PC-3 (cell line): ENCODE results near the gene GYG1. TPM values are rescaled to one million over a fixed set of nuclear protein-coding genes. Genes with fewer than 3 reads are reported as not detected.

Experiments
- ATAC-seq: fragments of 200-7000 bp; cut with Tn5 transposase; 2 replicates; pipeline ENCODE4 v1.9.1; 2020; ENCODE audit warnings: mild to moderate bottlenecking, moderate library complexity
- BruUV-seq: library from RNA; stranded (reverse); fragments of 400-500 nt; replicated peaks from 2 replicates; lab custom pipeline; 2021; lab: Mats Ljungman, UMichigan
- CTCF ChIA-PET: fragments of 300-600 bp; sonication (Branson Sonifier 250); formaldehyde crosslinking; loops from one replicate; lab custom pipeline; 2022; ENCODE audit warnings: antibody characterized with exemption; lab: Charles Lee
- POLR2A ChIA-PET: fragments of 300-600 bp; sonication (Branson Sonifier 250); formaldehyde crosslinking; loops from one replicate; lab custom pipeline; 2022; ENCODE audit warnings: antibody characterized with exemption; ENCODE audit not compliant: unreplicated experiment; lab: Charles Lee
- DNase-seq: peaks from one replicate; pipeline ENCODE4 v3.0.0-alpha.2; 2015
- H2AFZ ChIP-seq: fragments of 300-600 bp; sonication (generic); 2 replicates; pipeline ENCODE4 v1.6.0; 2016; ENCODE audit warnings: antibody characterized with exemption, low read length
- H3F3A ChIP-seq: fragments of 300-600 bp; sonication (generic); one replicate; pipeline ENCODE4 v1.6.0; 2017; ENCODE audit warnings: antibody characterized with exemption, low read length, control low read depth, mild to moderate bottlenecking; ENCODE audit not compliant: unreplicated experiment
- H3K27ac ChIP-seq: fragments of 300-600 bp; sonication (generic); 2 replicates; pipeline ENCODE4 v1.5.1; 2016; ENCODE audit warnings: mild to moderate bottlenecking, low read length
- H3K27me3 ChIP-seq: fragments of 300-600 bp; sonication (generic); 2 replicates; pipeline ENCODE4 v1.6.1; 2016; ENCODE audit warnings: low read length, mixed read lengths
- H3K36me3 ChIP-seq: fragments of 300-600 bp; sonication (generic); 2 replicates; pipeline ENCODE4 v1.6.1; 2016; ENCODE audit warnings: low read depth, mixed run types, low read length, mixed read lengths
- H3K4me1 ChIP-seq: fragments of 300-600 bp; sonication (generic); 2 replicates; pipeline ENCODE4 v1.5.1; 2016; ENCODE audit warnings: low read length; ENCODE audit not compliant: insufficient read depth
- H3K4me2 ChIP-seq: fragments of 300-600 bp; sonication (generic); 2 replicates; pipeline ENCODE4 v1.6.0; 2016; ENCODE audit warnings: low read length
- H3K4me3 ChIP-seq: fragments of 300-600 bp; sonication (generic); 2 replicates; pipeline ENCODE4 v1.5.1; 2016; ENCODE audit warnings: mild to moderate bottlenecking, low read length, mixed read lengths
- H3K79me2 ChIP-seq: fragments of 300-600 bp; sonication (generic); 2 replicates; pipeline ENCODE4 v1.6.1; 2017; ENCODE audit warnings: low read length, mixed read lengths
- H3K9ac ChIP-seq: fragments of 300-600 bp; sonication (generic); 2 replicates; pipeline ENCODE4 v1.6.0; 2016; ENCODE audit warnings: mild to moderate bottlenecking, low read length
- H3K9me2 ChIP-seq: fragments of 300-600 bp; sonication (generic); replicated peaks from 2 replicates; pipeline ENCODE4 v1.6.1; 2016; ENCODE audit warnings: mixed run types, low read length, mixed read lengths
- H3K9me3 ChIP-seq: fragments of 300-600 bp; sonication (generic); 2 replicates; pipeline ENCODE4 v1.6.1; 2016; ENCODE audit warnings: low read length, mixed read lengths
- H4K20me1 ChIP-seq: fragments of 300-600 bp; sonication (generic); 2 replicates; pipeline ENCODE4 v1.6.1; 2016; ENCODE audit warnings: low read length, mixed read lengths
- CTCF ChIP-seq: fragments of 300-600 bp; sonication (generic); conservative IDR thresholded peaks from 2 replicates; pipeline ENCODE4 v1.5.1; 2017; ENCODE audit warnings: antibody characterized with exemption, low read depth, mild to moderate bottlenecking, low read length
- EZH2 ChIP-seq: fragments of 300-600 bp; sonication (generic); IDR thresholded peaks from one replicate; pipeline ENCODE4 v1.6.1; 2017; ENCODE audit warnings: antibody characterized with exemption, mild to moderate bottlenecking, low read length; ENCODE audit not compliant: unreplicated experiment
- EZH2phosphoT487 ChIP-seq: fragments of 300-600 bp; sonication (generic); IDR thresholded peaks from 2 replicates; pipeline ENCODE4 v1.6.1; 2018; ENCODE audit warnings: mild to moderate bottlenecking, antibody characterized with exemption, low read length, borderline replicate concordance
- intact Hi-C: fragments of 100-400 bp; cut with micrococcal nuclease; formaldehyde crosslinking; loops from 2 replicates; pipeline ENCODE4 v1.9.0; 2023
- total RNA-seq: library from RNA; depleted of rRNA; stranded (reverse); fragments of >200 nt; gene quantifications from 2 replicates; pipeline ENCODE4 v1.2.3, GENCODE V29; 2014

Gene GYG1
- total RNA-seq, 1 experiment from 2014 or later: 12.0 TPM

GRCh38 chr3:148970271-148970670 lies 21.1 kb upstream of the GYG1 start:
- no TSS peak for BruUV-seq
- no peak for ATAC-seq
- CTCF ChIA-PET: no interaction called here
- no peaks in the 10 kb centered on the region for H3K36me3 ChIP-seq
- H3K27ac ChIP-seq: no peak overlapping the region
- H3K9me2 ChIP-seq: no peaks in the 10 kb centered on the region
- H3K9me3 ChIP-seq: no peaks in the 10 kb centered on the region
- no peaks in the 10 kb centered on the region for H4K20me1 ChIP-seq
- POLR2A ChIA-PET: no interaction called here
- H3K9ac ChIP-seq: no peak overlapping the region
- H3K79me2 ChIP-seq: no peaks in the 10 kb centered on the region
- H3K27me3 ChIP-seq: no peaks in the 10 kb centered on the region
- H2AFZ ChIP-seq: no peak overlapping the region
- DNase-seq: no peak
- no peak overlapping the region for H3K4me2 ChIP-seq
- intact Hi-C loops: loop anchor here (5.0 kb wide), 1 partner anchor 122 kb away; no protein-coding TSS in a partner anchor
- no peaks in the 10 kb centered on the region for H3F3A ChIP-seq
- no peak for TF ChIP-seq CTCF
- TF ChIP-seq EZH2phosphoT487: no peak
- no peak for TF ChIP-seq EZH2
- no peaks in the 10 kb centered on the region for H3K4me1 ChIP-seq
- H3K4me3 ChIP-seq: no peak overlapping the region

GRCh38 chr3:148971401-148972163 lies 19.8 kb upstream of the GYG1 start:
- no peaks in the 10 kb centered on the region for H3K4me1 ChIP-seq
- intact Hi-C loops: loop anchor here (5.0 kb wide), 1 partner anchor 121 kb away; no protein-coding TSS in a partner anchor
- no peak for TF ChIP-seq EZH2
- TF ChIP-seq EZH2phosphoT487: no peak
- no peak for TF ChIP-seq CTCF
- no peak overlapping the region for H3K9ac ChIP-seq
- ChIA-PET POLR2A (no interaction called here), CTCF (no interaction called here)
- H3K9me2 ChIP-seq: no peaks in the 10 kb centered on the region
- H4K20me1 ChIP-seq: no peaks in the 10 kb centered on the region
- DNase-seq (no peak), ATAC-seq (no peak)
- H3F3A ChIP-seq: no peaks in the 10 kb centered on the region
- no peaks in the 10 kb centered on the region for H3K36me3 ChIP-seq
- no peak overlapping the region for H3K4me3 ChIP-seq
- H3K27me3 ChIP-seq: no peaks in the 10 kb centered on the region
- H3K4me2 ChIP-seq: no peak overlapping the region
- H2AFZ ChIP-seq: no peak overlapping the region
- BruUV-seq: no TSS peak
- no peak overlapping the region for H3K27ac ChIP-seq
- H3K9me3 ChIP-seq: no peaks in the 10 kb centered on the region
- no peaks in the 10 kb centered on the region for H3K79me2 ChIP-seq

- Histone ChIP-seq H3K9me3 (no peaks in the 10 kb centered on the region), H3K27ac (no peak overlapping the region), H3K9me2 (no peaks in the 10 kb centered on the region), H3K4me1 (no peaks in the 10 kb centered on the region), H4K20me1 (no peaks in the 10 kb centered on the region), H3K36me3 (no peaks in the 10 kb centered on the region), H3K27me3 (no peaks in the 10 kb centered on the region), H3K9ac (no peak overlapping the region), H3K4me3 (no peak overlapping the region), H3F3A (no peaks in the 10 kb centered on the region), H3K79me2 (no peaks in the 10 kb centered on the region), H3K4me2 (no peak overlapping the region), H2AFZ (no peak overlapping the region)
- CTCF ChIA-PET: no interaction called here
- POLR2A ChIA-PET: no interaction called here
- DNase-seq (no peak), ATAC-seq (no peak)
- TF ChIP-seq EZH2phosphoT487: no peak
- intact Hi-C loops: loop anchor here (5.0 kb wide), 1 partner anchor 118 kb away; no protein-coding TSS in a partner anchor
- no TSS peak for BruUV-seq
Observed at GRCh38 chr3:148974726-148975125, 16.6 kb upstream of the GYG1 start.
